CD4-positive, alpha-beta T cell treated with Interleukin-4 for 1 hour (primary cell): ENCODE measurements around the gene DDX46.
"Not testable (repeated sequence)": the region's sequence is repeated elsewhere in the genome, so short reads cannot be mapped to it uniquely, and the experiment has no call there.

Experiments
- DNase-seq, 2 donors: peaks; one replicate each; pipeline ENCODE4 v3.0.0-alpha.2; 2020 to 2022

DDX46 gene

GRCh38 chr5:134784946-134785620 is 26.5 kb downstream of the DDX46 start:
- DNase-seq, result no peak

GRCh38 chr5:134787692-134788091 is 29.1 kb downstream of the DDX46 start:
- no peak for DNase-seq

- DNase-seq, result no peak
Observed at GRCh38 chr5:134791580-134791979, 33.0 kb downstream of the DDX46 start.

- no peak for DNase-seq
Observed at GRCh38 chr5:134792286-134792685, 33.7 kb downstream of the DDX46 start.

- DNase-seq, result no peak
Observed at GRCh38 chr5:134793111-134793510, 34.5 kb downstream of the DDX46 start.

- DNase-seq, result no peak
Observed at GRCh38 chr5:134794082-134794481, 35.5 kb downstream of the DDX46 start.

- DNase-seq, result no peak
Observed at GRCh38 chr5:134794819-134795218, 36.2 kb downstream of the DDX46 start.

GRCh38 chr5:134798468-134798867 is 39.9 kb downstream of the DDX46 start:
- no peak for DNase-seq

GRCh38 chr5:134803821-134804220 is 45.2 kb downstream of the DDX46 start:
- no peak for DNase-seq

- peak in 1 of 2 donors; percentile 17 for DNase-seq
Observed at GRCh38 chr5:134813407-134813806, 54.8 kb downstream of the DDX46 start.

- DNase-seq, result peak in 1 of 2 donors; percentile 21
Observed at GRCh38 chr5:134813827-134814226, 55.2 kb downstream of the DDX46 start.

GRCh38 chr5:134817006-134817405 is 58.4 kb downstream of the DDX46 start:
- no peak for DNase-seq

GRCh38 chr5:134818776-134819175 is 60.2 kb downstream of the DDX46 start:
- DNase-seq, result no peak

- DNase-seq, result no peak
Observed at GRCh38 chr5:134819407-134819963, 60.9 kb downstream of the DDX46 start.

- DNase-seq, result no peak
Observed at GRCh38 chr5:134821841-134822240, 63.3 kb downstream of the DDX46 start.

GRCh38 chr5:134824681-134825080 is 66.1 kb downstream of the DDX46 start:
- DNase-seq, result no peak

- DNase-seq, result no peak
Observed at GRCh38 chr5:134825212-134825611, 66.6 kb downstream of the DDX46 start.

GRCh38 chr5:134833340-134834032 is 74.9 kb downstream of the DDX46 start:
- DNase-seq, result no peak

GRCh38 chr5:134835623-134836022 is 77.0 kb downstream of the DDX46 start:
- DNase-seq, result no peak

- no peak for DNase-seq
Observed at GRCh38 chr5:134837530-134838181, 79.1 kb downstream of the DDX46 start.

GRCh38 chr5:134838361-134838760 is 79.8 kb downstream of the DDX46 start:
- DNase-seq, result not testable (repeated sequence)

GRCh38 chr5:134840811-134841210 is 82.2 kb downstream of the DDX46 start:
- DNase-seq, result no peak

- no peak for DNase-seq
Observed at GRCh38 chr5:134844252-134844651, 85.7 kb downstream of the DDX46 start.

- DNase-seq, result no peak
Observed at GRCh38 chr5:134845335-134845851, 86.8 kb downstream of the DDX46 start.
